NCI-H460 (cell line): ENCODE data around the gene TFAP2A. TPM values are rescaled to one million over a fixed set of nuclear protein-coding genes. Genes with fewer than 3 reads are reported as not detected.

ENCODE experiments used
- DNase-seq: peaks from one replicate; pipeline ENCODE4 v3.0.0-alpha.2; 2016; ENCODE audit warnings: low read depth; ENCODE audit errors: extremely low read depth
- polyA plus RNA-seq: library from polyadenylated mRNA; depleted of rRNA; stranded (reverse); fragments of >200 nt; gene quantifications from 2 replicates; pipeline ENCODE4 v1.2.3, GENCODE V29; 2014; cell fraction: nucleus; rRNA removed
- total RNA-seq: library from RNA; depleted of rRNA; stranded (reverse); fragments of >200 nt; shearing (Covaris generic); gene quantifications from 2 replicates; pipeline ENCODE4 v1.2.3, GENCODE V29; 2014; rRNA removed

TFAP2A gene
- total RNA-seq = 13.6 and 14.2 TPM in 2 replicates
- 13.8 and 17.3 TPM in 2 replicates for polyA plus RNA-seq

DNA sequence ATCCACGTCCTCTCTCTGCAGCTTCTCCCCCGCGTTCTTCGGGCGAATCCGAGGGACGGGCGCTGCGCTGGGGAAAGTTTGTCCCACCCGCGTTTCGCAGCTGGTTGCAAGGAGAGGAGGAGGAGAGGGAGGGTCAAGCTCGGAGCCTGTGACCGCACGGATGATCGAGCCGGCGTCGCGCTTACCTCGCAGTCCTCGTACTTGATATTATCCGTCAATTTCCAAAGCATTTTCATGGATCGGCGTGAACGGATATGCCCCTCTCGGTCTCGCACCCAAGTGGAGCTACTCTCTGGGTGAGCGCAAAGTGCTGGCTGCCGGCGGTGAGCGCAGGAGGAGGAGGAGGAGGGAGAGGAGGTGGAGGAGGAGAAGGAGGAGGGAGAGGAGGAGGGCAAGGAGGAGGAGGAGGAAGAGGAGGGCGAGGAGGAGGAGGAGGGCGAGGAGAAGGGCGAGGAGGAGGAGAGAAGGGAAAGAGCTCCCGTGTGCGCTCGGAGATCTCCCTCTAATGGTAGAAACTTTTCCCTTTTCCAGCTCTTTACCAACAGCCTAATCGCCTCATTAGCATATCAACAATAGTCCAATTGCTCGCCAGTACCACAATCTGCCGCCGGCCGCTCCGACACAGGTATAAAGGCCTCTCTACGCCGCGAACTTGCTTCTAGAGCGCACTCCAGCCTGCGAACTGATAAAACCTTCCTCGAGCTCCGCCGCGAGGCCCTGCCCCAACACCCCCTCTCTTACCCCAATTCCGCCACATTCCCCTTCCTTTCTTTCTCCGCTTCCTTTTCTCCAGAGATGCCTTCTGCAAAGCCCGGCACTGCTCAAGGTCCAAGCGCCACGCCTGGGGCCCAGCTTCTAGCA is at the start of gene TFAP2A:
TFAP2A (minus strand) TSS at position 319 of the 861 bp plus-strand sequence; CDS start at position 236, 83 bp downstream.
- DNase-seq = peak; percentile 68

DNA sequence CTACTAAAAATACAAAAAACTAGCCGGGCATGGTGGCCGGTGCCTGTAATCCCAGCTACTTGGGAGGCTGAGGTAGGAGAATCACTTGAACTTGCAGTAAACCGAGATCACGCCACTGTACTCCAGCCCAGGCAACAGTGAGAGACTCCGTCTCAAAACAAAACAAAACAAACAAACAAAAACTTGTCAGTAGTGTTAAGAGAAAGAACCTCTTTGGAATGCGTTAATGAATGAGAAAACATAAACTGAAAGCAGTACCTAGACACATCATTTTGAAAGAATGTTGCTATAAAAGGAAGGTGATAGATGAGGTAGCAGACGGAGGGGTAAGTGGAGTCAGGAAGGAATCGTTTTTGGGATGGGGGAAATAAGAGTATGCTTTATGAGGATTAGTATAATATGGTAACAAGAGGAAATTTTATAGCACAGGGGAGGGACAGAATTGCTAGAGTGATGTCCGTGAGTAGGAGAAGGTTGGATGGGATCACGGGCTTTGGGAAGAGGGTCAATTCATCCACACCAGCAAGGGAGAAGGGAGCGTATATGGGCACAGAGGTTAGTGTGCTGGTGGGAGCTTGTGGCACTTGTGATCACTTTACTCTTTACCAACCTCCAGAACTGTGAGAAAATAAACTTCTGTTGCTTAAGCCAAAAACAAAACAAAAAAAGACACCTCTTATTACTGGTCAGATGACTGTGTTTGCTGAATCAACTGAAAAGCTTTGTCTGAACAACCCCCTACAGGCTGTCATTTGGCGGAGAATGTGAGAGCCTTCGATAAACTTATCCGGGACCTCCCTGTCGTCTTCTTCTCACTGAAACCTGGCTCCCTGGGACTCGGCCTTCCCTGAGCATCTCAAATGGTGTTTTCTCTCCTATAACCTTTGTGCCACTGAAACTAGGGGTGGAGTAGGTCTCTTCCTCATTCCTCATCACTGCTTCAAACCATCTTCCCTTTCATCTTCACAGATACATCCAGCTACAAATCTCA is 48.9 kb upstream of the TFAP2A start:
- no peak for DNase-seq

DNA sequence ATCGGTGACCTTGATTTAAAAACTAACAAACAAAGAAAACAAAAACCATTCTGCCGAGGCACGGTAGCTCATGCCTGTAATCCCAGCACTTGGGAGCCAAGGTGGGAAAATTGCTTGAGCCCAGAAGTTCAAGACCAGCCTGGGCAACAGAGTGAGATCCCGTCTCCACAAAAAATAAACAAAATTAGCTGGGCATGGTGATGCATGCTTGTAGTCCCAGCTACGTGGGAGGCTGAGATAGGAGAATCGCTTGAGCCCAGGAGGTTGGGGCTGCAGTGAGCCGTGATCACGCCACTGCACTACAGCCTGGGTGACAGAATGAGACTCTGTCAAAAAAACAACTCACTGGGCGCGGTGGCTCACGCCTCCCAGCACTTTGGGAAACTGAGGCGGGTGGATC is 48.2 kb upstream of the TFAP2A start:
- DNase-seq = no peak

DNA sequence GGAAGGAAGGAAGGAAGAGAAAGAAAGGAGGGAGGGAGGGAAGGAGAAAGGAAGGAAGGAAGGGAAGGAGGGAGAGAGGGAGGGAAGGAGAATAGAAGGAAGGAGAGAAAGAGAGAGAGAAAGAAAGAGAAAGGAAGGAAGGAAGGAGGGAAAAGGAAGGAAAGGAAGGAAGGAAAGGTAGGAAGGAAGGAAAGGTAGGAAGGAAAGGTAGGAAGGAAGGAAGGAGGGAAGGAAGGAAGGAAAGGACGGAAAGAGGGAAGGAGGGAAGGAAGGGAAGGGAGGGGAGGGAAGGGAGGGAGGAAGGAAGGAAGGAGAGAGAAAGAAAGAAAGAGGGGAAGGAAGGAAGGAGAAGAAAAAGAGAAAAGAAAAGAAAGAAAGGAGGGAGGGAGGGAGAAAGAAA is 47.0 kb upstream of the TFAP2A start:
- DNase-seq = no peak

DNA sequence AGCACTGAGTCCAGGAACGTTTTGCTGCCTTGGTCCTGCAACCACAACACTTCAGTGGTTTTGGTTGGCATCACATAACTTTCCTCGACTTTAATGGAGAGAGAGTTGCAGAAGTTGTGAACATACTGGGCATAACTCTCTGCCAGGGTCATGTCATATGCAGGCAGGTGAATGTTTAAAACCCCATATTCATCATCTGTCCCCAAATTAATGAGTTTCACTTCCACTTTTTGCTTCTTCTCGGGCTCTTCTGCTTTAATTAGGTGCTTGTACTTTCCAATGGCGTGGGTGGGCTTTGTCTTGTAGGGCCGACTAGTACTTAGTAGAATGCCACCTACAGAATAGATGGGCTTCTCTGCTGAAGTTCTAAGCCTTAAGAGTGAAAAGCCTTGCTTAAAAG is 45.2 kb upstream of the TFAP2A start:
- no peak for DNase-seq

DNA sequence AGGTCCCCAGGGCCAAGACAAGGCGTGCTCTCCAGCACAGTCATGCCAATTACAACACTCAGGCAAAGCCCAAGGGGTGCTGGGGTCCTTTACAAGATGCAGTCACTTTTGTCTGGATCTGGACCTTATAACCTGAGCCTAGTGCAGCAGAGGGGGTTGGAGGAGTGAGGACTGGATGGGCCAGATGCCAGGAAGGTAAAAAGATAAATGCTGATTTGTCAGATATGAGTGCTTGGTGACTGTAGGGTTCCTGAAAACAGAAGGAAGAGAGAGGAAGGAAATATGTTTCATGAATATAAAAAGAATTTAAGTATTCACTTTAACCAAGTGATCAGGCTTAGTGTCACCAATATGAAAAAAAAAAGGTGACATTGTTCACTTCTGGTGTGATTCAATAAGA is 43.4 kb upstream of the TFAP2A start:
- DNase-seq = no peak

DNA sequence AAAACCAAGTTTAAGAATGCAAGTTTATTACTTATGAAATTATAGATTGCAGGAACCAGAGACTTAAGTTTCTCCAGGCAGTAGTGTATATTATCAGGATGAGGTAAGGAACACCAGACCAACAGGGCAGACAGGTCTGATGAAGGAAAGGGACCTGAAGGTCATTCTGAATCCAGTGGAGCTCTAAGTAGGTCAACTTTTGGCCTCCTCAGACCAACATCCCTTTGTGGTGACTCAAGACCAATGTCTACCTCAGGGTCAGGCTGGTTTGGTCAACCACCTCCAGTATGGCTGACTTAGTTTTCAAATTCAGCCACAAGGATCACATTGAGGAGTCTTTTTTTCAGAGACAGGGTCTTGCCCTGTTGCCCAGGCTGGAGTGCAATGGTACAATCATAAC is 38.7 kb upstream of the TFAP2A start:
- no peak for DNase-seq

DNA sequence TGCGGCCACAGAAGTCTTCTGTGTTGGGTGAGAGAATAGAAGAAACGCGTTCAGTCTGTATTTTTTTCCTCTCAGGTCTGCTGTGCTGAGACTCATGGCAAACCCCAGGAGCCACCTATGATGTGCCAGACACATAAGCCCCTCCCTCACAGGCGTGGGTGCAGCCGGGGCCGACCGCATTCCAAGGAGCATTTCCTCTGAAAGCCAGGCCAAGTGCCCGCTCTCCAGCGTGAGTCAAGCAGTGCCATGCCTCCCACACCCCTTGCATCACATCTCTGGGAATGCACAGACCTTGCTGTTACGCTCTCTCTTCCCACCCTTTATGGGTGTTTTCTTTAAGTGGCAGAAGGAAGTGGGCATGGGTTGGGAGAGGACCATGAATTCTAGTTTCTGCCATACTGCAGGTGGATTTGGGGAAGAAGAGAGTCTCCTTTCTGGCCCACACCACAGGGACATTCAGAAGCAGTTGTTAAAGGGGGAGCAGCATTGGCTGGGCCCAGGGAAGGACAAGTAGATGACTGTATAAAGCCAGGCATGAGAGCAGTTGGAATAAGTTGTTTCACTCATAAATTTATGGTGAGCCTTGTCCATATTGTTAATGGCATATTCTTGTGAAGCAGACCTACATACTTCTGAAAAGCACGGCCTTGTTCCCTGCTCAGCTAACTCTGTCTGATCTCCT is 37.1 kb upstream of the TFAP2A start:
- peak; percentile 87 for DNase-seq

DNA sequence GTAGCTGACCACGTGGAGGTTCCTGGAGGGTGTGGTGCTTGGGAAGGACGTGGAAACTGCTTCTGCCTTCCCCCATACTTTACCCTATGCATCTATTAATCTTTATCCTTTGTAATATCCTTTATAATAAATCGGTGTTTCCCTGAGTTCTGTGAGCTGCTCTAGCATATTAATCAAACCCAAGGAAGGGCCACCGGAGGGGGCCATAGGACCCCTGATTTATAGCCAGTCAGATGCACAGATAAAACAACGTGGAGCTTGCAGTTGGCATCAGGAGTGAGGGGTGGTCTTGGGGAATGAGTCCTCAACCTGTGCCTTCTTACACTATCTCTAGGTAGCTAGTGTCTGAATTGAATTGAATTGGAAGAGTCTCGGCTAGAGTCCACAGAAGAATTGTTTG is 36.5 kb upstream of the TFAP2A start:
- no peak for DNase-seq

DNA sequence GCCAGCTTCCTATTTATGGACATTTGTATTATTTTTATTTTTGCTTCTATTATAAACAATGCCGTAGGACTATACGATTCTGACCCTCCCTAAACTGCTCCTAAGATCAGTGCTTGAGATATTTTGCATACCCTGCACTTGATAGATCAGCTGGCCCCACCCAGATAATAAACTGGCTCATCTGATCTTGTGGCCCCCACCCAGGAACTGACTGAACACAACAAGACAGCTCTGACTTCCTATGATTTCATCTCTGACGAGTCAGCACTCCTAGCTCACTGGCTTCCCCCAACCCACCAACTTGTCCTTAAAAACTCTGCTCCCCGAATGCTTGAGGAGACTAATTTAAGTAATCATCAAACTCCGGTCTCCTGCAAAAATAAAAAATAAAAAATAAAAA is 34.9 kb upstream of the TFAP2A start:
- DNase-seq = no peak

DNA sequence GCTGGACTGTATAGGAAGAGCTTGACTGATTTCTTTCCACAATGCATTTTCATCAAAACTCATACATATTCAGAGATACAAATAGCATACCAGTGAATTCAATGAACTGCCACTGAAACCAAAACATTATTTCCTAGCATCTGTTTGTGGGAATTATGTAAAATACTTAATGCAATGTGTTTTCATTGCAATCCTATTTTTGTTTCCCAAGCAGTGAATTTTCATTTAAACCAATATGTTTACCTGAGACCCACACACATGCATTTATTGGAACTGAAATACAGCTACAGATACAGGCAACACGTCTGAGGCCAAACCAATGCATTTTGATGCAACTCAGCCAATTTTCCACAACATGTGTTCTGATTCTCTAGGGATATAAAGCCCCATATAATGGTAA is 33.2 kb upstream of the TFAP2A start:
- no peak for DNase-seq

DNA sequence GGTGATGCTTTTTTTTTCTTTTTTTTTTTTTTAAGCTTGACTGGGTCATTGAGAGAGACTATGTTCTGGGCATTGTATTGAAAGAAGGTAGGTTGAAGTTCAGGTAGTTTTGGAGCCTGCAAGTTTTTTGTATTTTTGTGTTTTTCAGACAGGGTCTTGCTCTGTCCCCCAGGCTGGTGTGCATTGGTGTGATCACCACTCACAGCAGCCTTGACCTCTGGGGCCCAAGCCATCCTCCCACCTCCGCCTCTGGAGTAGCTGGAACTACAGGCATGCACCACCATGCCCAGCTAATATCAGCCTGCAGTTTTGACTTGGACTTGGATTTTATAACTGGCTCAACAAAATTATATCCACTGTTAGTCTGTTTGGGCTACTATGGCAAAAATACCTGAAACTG is 31.7 kb upstream of the TFAP2A start:
- no peak for DNase-seq

DNA sequence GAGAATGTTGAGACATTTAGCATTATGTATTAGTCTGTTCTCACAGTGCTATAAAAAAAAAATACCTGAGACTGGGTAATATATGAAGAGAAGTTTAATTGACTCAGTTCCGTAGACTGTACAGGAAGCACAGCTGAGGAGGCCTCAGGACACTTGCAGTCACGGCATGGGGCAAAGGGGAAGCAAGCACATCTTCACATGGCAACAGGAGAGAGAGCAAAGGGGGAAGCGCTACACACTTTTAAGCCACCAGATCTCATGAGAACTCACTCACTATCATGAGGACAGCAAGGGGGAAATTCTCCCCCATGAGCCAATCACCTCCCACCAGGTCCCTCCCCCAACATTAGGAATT is 26.8 kb upstream of the TFAP2A start:
- no peak for DNase-seq

DNA sequence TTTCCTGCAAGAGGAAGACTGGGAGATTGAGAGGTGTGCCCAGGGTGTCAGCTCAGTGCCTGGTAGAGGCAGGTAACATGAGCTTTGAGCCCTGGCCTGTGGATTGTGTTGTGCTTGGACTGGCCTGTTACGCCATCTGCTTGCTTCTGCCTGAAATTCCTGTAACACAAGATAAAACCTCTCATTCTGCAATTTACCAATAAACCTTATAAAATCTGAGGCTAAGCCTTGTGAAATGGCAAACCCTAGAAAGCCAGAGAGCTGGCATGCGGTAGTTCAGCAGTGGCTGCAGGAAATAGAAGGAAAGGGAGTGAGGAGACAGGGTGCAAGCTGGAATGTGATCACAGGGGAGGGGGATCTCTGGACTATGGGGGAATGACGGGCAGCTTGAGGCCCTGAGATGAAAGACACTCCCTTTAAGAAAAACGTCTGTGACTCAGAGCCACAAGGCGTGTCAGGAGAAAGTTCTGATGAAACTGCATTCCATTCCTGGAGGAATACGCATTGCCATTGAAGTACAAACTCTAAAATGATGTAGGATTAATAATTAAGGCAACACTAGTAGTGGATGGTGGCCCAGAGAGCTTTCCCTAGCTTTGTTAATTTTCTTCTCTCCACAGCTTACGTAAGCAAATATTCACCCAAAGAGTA is 26.3 kb upstream of the TFAP2A start:
- peak; percentile 88 for DNase-seq

DNA sequence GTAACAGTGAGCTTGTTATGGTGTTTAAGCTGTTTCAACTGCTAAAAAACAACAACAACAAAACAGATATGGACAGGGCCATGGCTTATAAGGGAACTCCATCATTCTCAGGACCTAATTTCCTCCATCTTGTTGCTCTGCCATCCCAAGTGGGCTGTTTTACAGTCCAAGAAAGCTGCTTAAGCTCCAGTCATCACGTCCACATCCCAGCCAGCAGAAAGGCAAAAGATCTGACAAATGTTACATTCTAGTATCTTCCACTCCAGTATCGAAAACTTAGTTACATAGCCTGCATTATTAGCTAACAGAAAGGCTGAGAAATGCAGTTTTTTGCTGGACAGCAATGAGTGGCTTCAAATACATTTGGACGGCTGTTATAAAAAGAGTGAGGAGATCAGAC is 23.0 kb upstream of the TFAP2A start:
- DNase-seq = no peak

DNA sequence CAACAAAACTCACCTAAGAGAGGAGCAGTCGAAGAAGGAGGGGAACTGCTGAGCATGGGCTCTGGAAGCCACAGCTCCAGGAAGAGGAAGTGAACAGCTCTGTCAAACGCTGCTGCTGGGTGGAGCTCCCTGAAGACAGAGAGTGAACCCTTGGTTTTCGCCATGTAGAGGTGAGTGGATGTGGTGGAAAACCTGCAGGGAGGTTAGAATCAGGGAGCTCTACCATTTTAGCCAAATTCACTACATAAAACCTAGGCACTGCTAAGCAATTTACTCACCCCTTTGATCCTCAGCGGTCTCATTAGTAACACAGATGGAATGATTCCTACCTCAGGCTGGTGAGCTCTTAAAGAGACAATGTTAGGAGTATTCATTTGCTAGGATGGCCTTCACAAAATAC is 19.4 kb upstream of the TFAP2A start:
- DNase-seq = no peak

DNA sequence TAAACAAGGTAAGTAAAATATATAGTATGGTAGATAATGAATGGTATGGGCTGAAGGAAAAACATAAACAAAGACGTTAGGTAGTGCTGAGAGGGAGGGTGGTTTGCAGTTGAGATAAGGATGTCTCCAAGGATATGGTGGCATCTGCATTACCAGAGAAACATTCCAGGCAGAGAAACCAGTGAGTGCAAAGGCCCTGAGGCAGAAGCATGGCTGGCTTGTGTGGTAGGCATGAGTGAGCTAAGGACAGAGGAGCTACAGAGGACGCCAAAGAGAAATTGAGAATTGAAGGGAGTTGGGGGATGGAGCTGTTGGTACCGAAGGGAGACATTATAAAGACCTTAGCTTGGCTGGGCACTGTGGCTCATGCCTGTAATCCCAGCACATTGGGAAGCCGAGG is 18.4 kb upstream of the TFAP2A start:
- DNase-seq = no peak

DNA sequence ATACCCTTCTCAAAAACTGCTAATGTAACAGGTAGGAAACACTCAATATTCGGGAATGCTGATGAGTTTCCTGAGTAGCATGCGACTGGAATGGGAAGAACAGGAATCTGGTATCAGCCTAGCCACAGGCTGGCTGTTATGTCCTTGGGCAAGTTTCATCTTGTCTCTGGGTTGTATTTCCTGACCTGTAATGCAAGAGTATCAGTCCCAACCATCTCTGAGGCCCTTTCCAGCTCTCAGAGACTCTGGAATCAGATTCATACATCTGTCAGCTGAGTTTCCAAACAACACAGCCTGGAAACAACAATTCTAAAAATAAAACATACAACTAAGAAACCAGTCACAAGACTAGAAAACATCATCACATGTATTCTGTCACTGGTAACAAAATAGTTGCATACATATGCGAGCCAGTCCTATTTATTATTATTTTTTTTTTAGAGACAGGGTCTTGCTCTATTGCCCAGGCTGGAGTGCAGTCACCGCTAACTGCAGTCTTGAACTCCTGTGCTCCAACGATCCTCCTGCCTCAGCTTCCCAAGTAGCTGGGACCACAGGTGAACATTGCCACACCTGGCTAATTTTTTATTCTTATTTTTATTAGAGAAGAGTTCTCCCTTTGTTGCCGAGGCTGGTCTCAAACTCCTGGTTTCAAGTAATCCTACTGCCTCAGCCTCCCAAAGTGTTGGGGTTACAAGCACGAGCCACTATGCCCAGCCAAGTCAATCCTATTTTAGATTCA is 16.7 kb upstream of the TFAP2A start:
- DNase-seq = no peak

DNA sequence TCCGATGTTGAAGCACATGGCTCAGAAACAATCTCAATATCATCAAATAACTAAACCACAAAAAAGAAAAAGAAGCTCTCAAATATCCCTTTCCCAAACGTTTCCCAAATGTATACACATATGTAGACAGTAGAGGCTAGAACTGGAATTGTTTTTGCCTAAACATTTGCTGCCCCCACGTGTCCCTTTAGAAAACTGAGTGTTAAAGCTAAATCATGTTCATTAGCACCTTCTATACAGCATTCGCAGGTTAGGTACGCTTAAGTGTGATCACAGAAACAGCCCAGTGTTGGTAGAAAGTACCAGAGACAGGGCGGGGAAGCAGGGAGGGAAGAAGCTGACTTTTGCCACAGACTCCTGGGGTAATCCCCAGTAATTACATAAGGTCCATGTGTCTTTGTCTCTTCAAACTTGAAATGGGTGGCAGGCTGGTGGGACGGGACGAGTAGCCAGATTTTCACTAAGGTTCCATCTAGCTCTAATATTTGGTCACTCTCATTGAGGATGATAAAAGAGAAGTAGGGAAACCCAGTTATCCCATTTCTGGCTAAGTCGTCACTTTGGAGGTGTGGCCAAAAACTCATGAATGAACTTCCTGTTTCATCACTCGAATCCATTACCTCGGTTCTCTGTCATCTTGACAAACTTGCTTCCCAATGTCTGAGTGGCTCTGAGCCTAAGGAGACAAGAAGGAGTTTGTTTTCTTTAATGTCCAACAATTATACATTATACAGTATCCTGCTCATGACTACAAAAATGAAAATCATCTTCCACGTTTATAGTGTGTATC is 15.0 kb upstream of the TFAP2A start:
- DNase-seq = peak; percentile 59
